ENCODE data around the gene ELAVL2. TPM values are rescaled to one million over a fixed set of nuclear protein-coding genes. Genes with fewer than 3 reads are reported as not detected.

ELAVL2 gene
- total RNA-seq (2.1 TPM), polyA plus RNA-seq (ENCODE audit: insufficient read depth in 1 of 8, insufficient read length in 8 of 8, low replicate concordance in 1 of 8) (1 to 10 TPM; 2.5 to 5.6 (median 3.9) TPM)
- long read RNA-seq, donor 1: 0 reads
- long read RNA-seq, donor 2: 0 reads
- long read RNA-seq, donor 3, partial matches to known transcripts: 0 of 1 reads
- long read RNA-seq, donor 3, other reads (novel, unspliced or antisense): 0 of 1 reads
- long read RNA-seq, donor 4: 0 reads
- long read RNA-seq, donor 5: 0 reads
- long read RNA-seq, donor 6: 0 reads
- long read RNA-seq, donor 7: 0 reads
- long read RNA-seq, donor 8: 0 reads
- long read RNA-seq, donor 9: 0 reads
- long read RNA-seq, donor 10: 0 reads
- long read RNA-seq, donor 11: 0 reads

GRCh38 chr9:23826120-23826629 lies at the start of gene ELAVL2:
Gene ELAVL2, minus strand, starts transcription at chr9:23826240. Its CDS starts 64,006 bp downstream, at chr9:23762234.
- WGBS (ENCODE audit: insufficient coverage): under 1% methylated on average over 18 of the region's 30 CpGs
- Histone ChIP-seq H3K9me3 (replicated peaks; ENCODE audit: control insufficient read depth, low read depth, low read length) (no peaks in the 10 kb centered on the region), H3K4me1 (ENCODE audit: control insufficient read depth, insufficient read depth, low read length) (peaks cover 23% of the 10 kb centered on the region), H3K4me3 (ENCODE audit: low read length) (peak within 1 kb of the TSS; percentile 53), H3K27me3 (ENCODE audit: control insufficient read depth, insufficient read depth, low read length) (peaks cover 53% of the 10 kb centered on the region), H3K36me3 (ENCODE audit: control insufficient read depth, insufficient read depth, low read length) (no peaks in the 10 kb centered on the region), H3K27ac (ENCODE audit: low read length) (peak within 1 kb of the TSS; percentile 60)
- DNase-seq: peak; percentile 98

- Histone ChIP-seq H3K27ac (ENCODE audit: low read length) (no peak overlapping the region), H3K4me1 (ENCODE audit: control insufficient read depth, insufficient read depth, low read length) (no peaks in the 10 kb centered on the region), H3K27me3 (ENCODE audit: control insufficient read depth, insufficient read depth, low read length) (no peaks in the 10 kb centered on the region), H3K4me3 (ENCODE audit: low read length) (no peak overlapping the region), H3K36me3 (ENCODE audit: control insufficient read depth, insufficient read depth, low read length) (no peaks in the 10 kb centered on the region), H3K9me3 (replicated peaks; ENCODE audit: control insufficient read depth, low read depth, low read length) (no peaks in the 10 kb centered on the region)
- no peak for DNase-seq
- WGBS (ENCODE audit: insufficient coverage): 100% methylated on average over 1 of the region's 3 CpGs
Observed at GRCh38 chr9:23858234-23858633, 32.2 kb upstream of the ELAVL2 start.

GRCh38 chr9:23855873-23856604 lies 30.0 kb upstream of the ELAVL2 start:
- WGBS (ENCODE audit: insufficient coverage): no CpG with 5 or more reads among the region's 5 CpGs

GRCh38 chr9:23850690-23851629 lies 24.9 kb upstream of the ELAVL2 start:
- H3K27me3 ChIP-seq (ENCODE audit: control insufficient read depth, insufficient read depth, low read length): peaks cover 19% of the 10 kb centered on the region
- peak; percentile 87 for DNase-seq
- WGBS (ENCODE audit: insufficient coverage): under 1% methylated on average over 55 of the region's 62 CpGs

More at GRCh38 chr9:23855873-23856604, 30.0 kb upstream of the ELAVL2 start:
- peak; percentile 33 for DNase-seq
- Histone ChIP-seq H3K36me3 (ENCODE audit: control insufficient read depth, insufficient read depth, low read length) (no peaks in the 10 kb centered on the region), H3K4me1 (ENCODE audit: control insufficient read depth, insufficient read depth, low read length) (peaks cover 4% of the 10 kb centered on the region), H3K27me3 (ENCODE audit: control insufficient read depth, insufficient read depth, low read length) (peaks cover 5% of the 10 kb centered on the region), H3K27ac (ENCODE audit: low read length) (no peak overlapping the region), H3K9me3 (replicated peaks; ENCODE audit: control insufficient read depth, low read depth, low read length) (no peaks in the 10 kb centered on the region), H3K4me3 (ENCODE audit: low read length) (no peak overlapping the region)

GRCh38 chr9:23850242-23850689 lies 24.2 kb upstream of the ELAVL2 start:
- peak overlapping the region; percentile 49 for H3K4me3 ChIP-seq (ENCODE audit: low read length)
- DNase-seq: peak; percentile 48
- peak overlapping the region; percentile 44 for H3K27ac ChIP-seq (ENCODE audit: low read length)
- H3K27me3 ChIP-seq (ENCODE audit: control insufficient read depth, insufficient read depth, low read length): peaks cover 19% of the 10 kb centered on the region
- 0% methylated on average over 11 of the region's 17 CpGs for WGBS (ENCODE audit: insufficient coverage)
- H3K9me3 ChIP-seq (replicated peaks; ENCODE audit: control insufficient read depth, low read depth, low read length): no peaks in the 10 kb centered on the region
- H3K36me3 ChIP-seq (ENCODE audit: control insufficient read depth, insufficient read depth, low read length): no peaks in the 10 kb centered on the region
- peaks cover 6% of the 10 kb centered on the region for H3K4me1 ChIP-seq (ENCODE audit: control insufficient read depth, insufficient read depth, low read length)

More at GRCh38 chr9:23850690-23851629, 24.9 kb upstream of the ELAVL2 start:
- Histone ChIP-seq H3K4me1 (ENCODE audit: control insufficient read depth, insufficient read depth, low read length) (peaks cover 6% of the 10 kb centered on the region), H3K36me3 (ENCODE audit: control insufficient read depth, insufficient read depth, low read length) (no peaks in the 10 kb centered on the region), H3K4me3 (ENCODE audit: low read length) (peak overlapping the region; percentile 49), H3K9me3 (replicated peaks; ENCODE audit: control insufficient read depth, low read depth, low read length) (no peaks in the 10 kb centered on the region), H3K27ac (ENCODE audit: low read length) (peak overlapping the region; percentile 50)

GRCh38 chr9:23849379-23850035 lies 23.5 kb upstream of the ELAVL2 start:
- no peaks in the 10 kb centered on the region for H3K36me3 ChIP-seq (ENCODE audit: control insufficient read depth, insufficient read depth, low read length)
- peaks cover 6% of the 10 kb centered on the region for H3K4me1 ChIP-seq (ENCODE audit: control insufficient read depth, insufficient read depth, low read length)
- peaks cover 19% of the 10 kb centered on the region for H3K27me3 ChIP-seq (ENCODE audit: control insufficient read depth, insufficient read depth, low read length)
- peak; percentile 35 for DNase-seq
- peak overlapping the region; percentile 11 for H3K27ac ChIP-seq (ENCODE audit: low read length)
- H3K9me3 ChIP-seq (replicated peaks; ENCODE audit: control insufficient read depth, low read depth, low read length): no peaks in the 10 kb centered on the region
- WGBS (ENCODE audit: insufficient coverage): 0% methylated on average over 1 of the region's 11 CpGs
- peak overlapping the region; percentile 49 for H3K4me3 ChIP-seq (ENCODE audit: low read length)

- Histone ChIP-seq H3K27me3 (ENCODE audit: control insufficient read depth, insufficient read depth, low read length) (no peaks in the 10 kb centered on the region), H3K4me3 (ENCODE audit: low read length) (no peak overlapping the region), H3K36me3 (ENCODE audit: control insufficient read depth, insufficient read depth, low read length) (no peaks in the 10 kb centered on the region), H3K9me3 (replicated peaks; ENCODE audit: control insufficient read depth, low read depth, low read length) (no peaks in the 10 kb centered on the region), H3K4me1 (ENCODE audit: control insufficient read depth, insufficient read depth, low read length) (peaks cover 2% of the 10 kb centered on the region), H3K27ac (ENCODE audit: low read length) (no peak overlapping the region)
- no peak for DNase-seq
- no CpG with 5 or more reads among the region's 1 CpG for WGBS (ENCODE audit: insufficient coverage)
Observed at GRCh38 chr9:23842565-23843129, 16.6 kb upstream of the ELAVL2 start.

- H3K4me3 ChIP-seq (ENCODE audit: low read length): no peak overlapping the region
- H3K36me3 ChIP-seq (ENCODE audit: control insufficient read depth, insufficient read depth, low read length): no peaks in the 10 kb centered on the region
- no peak for DNase-seq
- WGBS (ENCODE audit: insufficient coverage): no CpG with 5 or more reads among the region's 2 CpGs
- H3K27ac ChIP-seq (ENCODE audit: low read length): no peak overlapping the region
- H3K4me1 ChIP-seq (ENCODE audit: control insufficient read depth, insufficient read depth, low read length): peaks cover 2% of the 10 kb centered on the region
- no peaks in the 10 kb centered on the region for H3K27me3 ChIP-seq (ENCODE audit: control insufficient read depth, insufficient read depth, low read length)
- H3K9me3 ChIP-seq (replicated peaks; ENCODE audit: control insufficient read depth, low read depth, low read length): no peaks in the 10 kb centered on the region
Observed at GRCh38 chr9:23841304-23841703, 15.3 kb upstream of the ELAVL2 start.

- H3K4me1 ChIP-seq (ENCODE audit: control insufficient read depth, insufficient read depth, low read length): no peaks in the 10 kb centered on the region
- no peaks in the 10 kb centered on the region for H3K36me3 ChIP-seq (ENCODE audit: control insufficient read depth, insufficient read depth, low read length)
- no peak for DNase-seq
- no peak overlapping the region for H3K4me3 ChIP-seq (ENCODE audit: low read length)
- no peak overlapping the region for H3K27ac ChIP-seq (ENCODE audit: low read length)
- 77% methylated on average over 3 of the region's 5 CpGs for WGBS (ENCODE audit: insufficient coverage)
- H3K27me3 ChIP-seq (ENCODE audit: control insufficient read depth, insufficient read depth, low read length): no peaks in the 10 kb centered on the region
- H3K9me3 ChIP-seq (replicated peaks; ENCODE audit: control insufficient read depth, low read depth, low read length): no peaks in the 10 kb centered on the region
Observed at GRCh38 chr9:23837038-23837437, 11.0 kb upstream of the ELAVL2 start.

Data from muscle of leg (tissue), 16 donors.